GM12872 (cell line): ENCODE results near the gene SLC12A5.

Experiments
- CTCF ChIP-seq: IDR thresholded peaks from 3 replicates; pipeline ENCODE4 v1.5.1; 2011; ENCODE audit warnings: low read depth, mild to moderate bottlenecking, low read length, moderate library complexity; ENCODE audit not compliant: insufficient read depth

The SLC12A5 gene

GRCh38 chr20:46076806-46077205, 47.8 kb downstream of the SLC12A5 start:
- no peak for TF ChIP-seq CTCF

GRCh38 chr20:46077642-46078305, 48.8 kb downstream of the SLC12A5 start:
- no peak for TF ChIP-seq CTCF

- no peak for TF ChIP-seq CTCF
Measured at GRCh38 chr20:46078954-46079353, 49.9 kb downstream of the SLC12A5 start.

- TF ChIP-seq CTCF: no peak
Measured at GRCh38 chr20:46081074-46081473, 52.1 kb downstream of the SLC12A5 start.

- no peak for TF ChIP-seq CTCF
Measured at GRCh38 chr20:46083101-46083500, 54.1 kb downstream of the SLC12A5 start.

- TF ChIP-seq CTCF: no peak
Measured at GRCh38 chr20:46083531-46084061, 54.6 kb downstream of the SLC12A5 start.

- no peak for TF ChIP-seq CTCF
Measured at GRCh38 chr20:46084805-46085178, 55.8 kb downstream of the SLC12A5 start.
